Activated naive CD4-positive, alpha-beta T cell treated with anti-CD3 and anti-CD28 coated beads, Interleukin-2, amount 10 ng/mL, durations not matched to agents 5 hours and 36 hours (primary cell): ENCODE measurements around the gene CEP20. TPM values are rescaled to one million over a fixed set of nuclear protein-coding genes. Genes with fewer than 3 reads are reported as not detected.

Experiments used
- total RNA-seq, 2 experiments: library from RNA; stranded (reverse); gene quantifications; one replicate each; pipeline ENCODE4 v1.2.3, GENCODE V29; 2021

CEP20 gene
- total RNA-seq: 10 to 100 TPM; 34.3 to 35.3 TPM

DNA sequence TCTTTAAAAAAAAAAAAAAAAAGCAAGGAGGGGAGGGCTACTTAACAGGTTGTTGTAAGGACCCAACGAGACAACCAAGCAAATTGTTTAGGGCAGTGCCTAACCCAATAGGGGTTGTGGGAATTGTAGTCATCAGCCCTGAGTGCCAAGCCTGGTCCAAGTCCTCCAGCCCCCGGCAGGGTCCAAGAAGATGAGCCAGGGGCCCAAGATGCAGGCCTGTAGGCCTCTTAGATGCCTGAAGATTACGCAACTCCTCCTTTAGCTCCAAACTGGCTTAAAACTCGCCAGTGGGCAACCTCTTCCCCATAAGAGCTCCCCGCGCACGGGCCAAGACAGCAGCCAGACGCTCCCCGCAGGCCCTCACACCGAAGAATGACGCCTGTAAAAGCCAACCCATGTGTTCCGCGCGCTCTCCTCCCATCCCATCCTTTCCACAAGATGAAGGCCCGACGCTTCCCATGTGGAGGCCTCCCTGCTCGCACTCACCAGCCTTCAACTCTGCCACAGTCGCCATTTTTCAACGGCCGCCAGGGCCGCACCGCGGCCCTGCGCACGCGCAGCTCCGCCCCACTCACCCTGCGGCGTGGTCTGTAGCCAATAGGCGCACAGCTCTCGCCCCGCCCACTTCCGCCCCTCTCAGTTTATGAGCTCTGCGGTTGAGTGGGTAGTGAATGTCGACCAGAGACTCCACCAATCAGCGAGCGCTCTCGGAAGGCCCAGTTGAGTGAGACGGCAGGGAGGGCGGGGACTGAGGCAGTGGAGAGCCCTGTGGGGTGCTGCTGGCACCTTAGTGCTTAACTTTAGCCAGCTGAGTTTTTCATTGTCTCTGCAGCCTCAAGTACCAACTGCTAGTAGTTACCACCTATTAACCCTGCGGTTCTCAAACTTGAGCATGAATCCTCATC lies at the start of gene CEP20:
Gene CEP20 (minus strand): TSS at position 532 of the 905 bp plus-strand sequence. CDS start 18 bp downstream, at position 514.

DNA sequence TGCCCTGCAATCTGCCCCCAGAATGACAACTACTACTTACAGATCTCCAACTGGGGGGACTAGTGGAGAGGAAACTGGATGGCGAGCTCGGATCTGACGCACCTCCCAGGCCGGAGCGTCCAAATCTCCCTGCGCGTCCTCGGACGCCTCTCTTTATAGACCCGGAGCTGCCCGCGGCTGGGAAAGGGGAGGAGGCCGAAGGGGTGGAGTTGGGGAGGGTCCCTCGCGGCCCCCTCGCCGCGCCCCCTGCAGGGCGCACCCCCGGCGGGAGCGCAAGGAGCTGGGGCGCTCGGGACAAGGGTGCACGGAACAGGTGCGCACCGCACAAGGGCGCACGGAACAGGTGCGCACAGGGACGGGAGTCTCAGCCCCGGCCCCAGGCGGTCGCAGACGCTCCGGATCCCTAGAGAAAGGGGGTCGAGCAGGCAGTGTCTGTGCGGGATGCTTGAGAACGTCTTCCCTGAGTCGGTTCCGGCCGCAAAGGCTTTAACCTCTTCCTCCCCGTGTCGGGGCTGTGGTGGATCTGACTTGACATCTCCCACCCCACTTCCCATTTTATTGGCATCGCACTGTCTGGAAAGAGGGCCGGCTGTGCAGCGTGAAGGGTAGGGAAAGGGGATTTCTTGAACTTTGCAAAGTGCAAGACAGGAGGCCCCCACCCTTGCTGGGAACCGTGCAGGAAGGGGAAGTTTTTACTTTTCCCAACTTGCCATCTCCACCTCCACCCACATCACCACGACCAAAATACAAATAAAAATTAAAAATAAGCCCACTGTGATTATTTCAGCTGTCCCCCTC lies 31.3 kb downstream of the CEP20 start, which contains the start of gene MYH11:
Gene MYH11 (minus strand): TSS at position 128 of the 798 bp plus-strand sequence. CDS start 18,776 bp downstream, outside the sequence.

Other genes with a start within 250 kb of the CEP20 start
- 10 to 100 TPM; 80.7 to 86.3 TPM for gene MARF1, start 245.4 kb downstream of the CEP20 start, total RNA-seq
- gene NDE1, start 238.4 kb downstream of the CEP20 start, total RNA-seq: 100 to 1,000 TPM; 123 to 124 TPM
- not detected for gene MYH11, start 31.6 kb downstream of the CEP20 start, total RNA-seq
- gene ABCC1, start 61.0 kb upstream of the CEP20 start, total RNA-seq: 10 to 100 TPM; 51.7 to 54.7 TPM